ENCODE data around the gene PARD3.

PARD3 gene

GRCh38 chr10:34580643-34581042, 234.5 kb downstream of the PARD3 start:
- TF ChIP-seq, protein P1, sequence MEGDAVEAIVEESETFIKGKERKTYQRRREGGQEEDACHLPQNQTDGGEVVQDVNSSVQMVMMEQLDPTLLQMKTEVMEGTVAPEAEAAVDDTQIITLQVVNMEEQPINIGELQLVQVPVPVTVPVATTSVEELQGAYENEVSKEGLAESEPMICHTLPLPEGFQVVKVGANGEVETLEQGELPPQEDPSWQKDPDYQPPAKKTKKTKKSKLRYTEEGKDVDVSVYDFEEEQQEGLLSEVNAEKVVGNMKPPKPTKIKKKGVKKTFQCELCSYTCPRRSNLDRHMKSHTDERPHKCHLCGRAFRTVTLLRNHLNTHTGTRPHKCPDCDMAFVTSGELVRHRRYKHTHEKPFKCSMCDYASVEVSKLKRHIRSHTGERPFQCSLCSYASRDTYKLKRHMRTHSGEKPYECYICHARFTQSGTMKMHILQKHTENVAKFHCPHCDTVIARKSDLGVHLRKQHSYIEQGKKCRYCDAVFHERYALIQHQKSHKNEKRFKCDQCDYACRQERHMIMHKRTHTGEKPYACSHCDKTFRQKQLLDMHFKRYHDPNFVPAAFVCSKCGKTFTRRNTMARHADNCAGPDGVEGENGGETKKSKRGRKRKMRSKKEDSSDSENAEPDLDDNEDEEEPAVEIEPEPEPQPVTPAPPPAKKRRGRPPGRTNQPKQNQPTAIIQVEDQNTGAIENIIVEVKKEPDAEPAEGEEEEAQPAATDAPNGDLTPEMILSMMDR (IDR thresholded peaks at IDR 0.05; ENCODE audit: control insufficient read depth, extremely low read depth, insufficient read depth): no peak
- H3K4me3 ChIP-seq (ENCODE audit: low read depth, low read length): no peak overlapping the region
- DNase-seq (ENCODE audit: low read depth): peak; percentile 84

DNA sequence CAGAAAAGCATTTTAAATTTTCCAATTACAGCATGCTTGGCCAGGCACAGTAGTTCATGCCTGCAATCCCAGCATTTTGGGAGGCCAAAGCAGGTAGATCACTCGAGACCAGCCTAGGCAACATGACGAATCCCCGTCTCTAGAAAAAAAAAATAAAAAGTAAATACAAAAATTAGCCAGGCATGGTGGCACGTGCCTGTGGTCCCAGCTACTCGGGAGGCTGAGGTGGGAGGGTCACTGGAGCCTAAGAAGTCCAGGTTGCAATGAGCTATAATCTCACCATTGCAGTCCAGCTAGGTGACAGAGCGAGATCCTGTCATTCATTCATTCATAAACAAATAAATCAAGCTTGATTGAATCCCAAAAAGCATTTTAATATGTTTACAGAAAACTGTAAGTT, 234.9 kb downstream of the PARD3 start:
- no peak for DNase-seq (ENCODE audit: low read depth)
- H3K4me3 ChIP-seq (ENCODE audit: low read depth, low read length): no peak overlapping the region
- TF ChIP-seq, protein P1 (IDR thresholded peaks at IDR 0.05; ENCODE audit: control insufficient read depth, extremely low read depth, insufficient read depth): no peak

GRCh38 chr10:34578468-34578867, 236.6 kb downstream of the PARD3 start:
- TF ChIP-seq, protein P1 (IDR thresholded peaks at IDR 0.05; ENCODE audit: control insufficient read depth, extremely low read depth, insufficient read depth): no peak
- DNase-seq (ENCODE audit: low read depth): no peak
- no peak overlapping the region for H3K4me3 ChIP-seq (ENCODE audit: low read depth, low read length)

- H3K4me3 ChIP-seq (ENCODE audit: low read depth, low read length): no peak overlapping the region
- no peak for DNase-seq (ENCODE audit: low read depth)
- TF ChIP-seq, protein P1 (IDR thresholded peaks at IDR 0.05; ENCODE audit: control insufficient read depth, extremely low read depth, insufficient read depth): no peak
Measured at GRCh38 chr10:34576797-34577196, 238.3 kb downstream of the PARD3 start.

GRCh38 chr10:34575882-34576281, 239.2 kb downstream of the PARD3 start:
- DNase-seq (ENCODE audit: low read depth): no peak
- TF ChIP-seq, protein P1 (IDR thresholded peaks at IDR 0.05; ENCODE audit: control insufficient read depth, extremely low read depth, insufficient read depth): no peak
- no peak overlapping the region for H3K4me3 ChIP-seq (ENCODE audit: low read depth, low read length)

- no peak for DNase-seq (ENCODE audit: low read depth)
- no peak overlapping the region for H3K4me3 ChIP-seq (ENCODE audit: low read depth, low read length)
- TF ChIP-seq, protein P1 (IDR thresholded peaks at IDR 0.05; ENCODE audit: control insufficient read depth, extremely low read depth, insufficient read depth): no peak
Measured at GRCh38 chr10:34574353-34574934, 240.7 kb downstream of the PARD3 start.

DNA sequence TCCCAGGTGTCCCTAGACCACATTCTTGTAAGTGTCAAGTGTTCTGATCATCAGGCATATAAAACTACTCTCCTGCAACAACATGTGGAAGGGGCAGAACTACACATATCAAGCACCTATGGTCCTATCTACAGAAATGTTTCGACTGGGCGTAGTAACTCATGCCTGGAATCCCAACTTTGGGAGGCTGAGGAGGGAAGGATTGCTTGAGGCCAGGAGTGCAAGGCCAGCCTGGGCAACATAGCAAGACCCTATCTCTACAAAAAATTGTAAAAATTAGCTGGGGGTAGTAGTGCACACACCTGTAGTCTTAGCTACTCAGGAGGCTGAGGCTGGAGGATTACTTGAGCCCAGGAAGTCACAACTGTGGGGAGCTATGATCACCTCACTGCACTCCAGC, 244.2 kb downstream of the PARD3 start:
- TF ChIP-seq, protein P1 (IDR thresholded peaks at IDR 0.05; ENCODE audit: control insufficient read depth, extremely low read depth, insufficient read depth): no peak
- no peak overlapping the region for H3K4me3 ChIP-seq (ENCODE audit: low read depth, low read length)
- no peak for DNase-seq (ENCODE audit: low read depth)
